HG02870 (cell line): ENCODE data around the gene RAPGEF2.

ENCODE experiments used
- ATAC-seq: cut with Tn5 transposase; IDR thresholded peaks from one replicate; pipeline ENCODE4 v1.9.1; 2021; ENCODE audit warnings: mild to moderate bottlenecking, moderate library complexity; ENCODE audit not compliant: unreplicated experiment

Gene RAPGEF2

GRCh38 chr4:159269116-159269515, 166.2 kb downstream of the RAPGEF2 start:
- ATAC-seq = no peak

- no peak for ATAC-seq
These were observed 167.1 kb downstream of the RAPGEF2 start for GRCh38 chr4:159269956-159270355.

- no peak for ATAC-seq
These were observed 169.0 kb downstream of the RAPGEF2 start for GRCh38 chr4:159271856-159272255.

GRCh38 chr4:159272273-159273140, 169.6 kb downstream of the RAPGEF2 start:
- no peak for ATAC-seq

GRCh38 chr4:159273141-159273438, 170.2 kb downstream of the RAPGEF2 start:
- ATAC-seq = no peak

GRCh38 chr4:159273841-159274240, 171.0 kb downstream of the RAPGEF2 start:
- ATAC-seq = no peak

- peak; percentile 73 for ATAC-seq
These were observed 175.5 kb downstream of the RAPGEF2 start for GRCh38 chr4:159278399-159278798.

- no peak for ATAC-seq
These were observed 176.2 kb downstream of the RAPGEF2 start for GRCh38 chr4:159279084-159279483.

- ATAC-seq = no peak
These were observed 177.7 kb downstream of the RAPGEF2 start for GRCh38 chr4:159280442-159281172.

- no peak for ATAC-seq
These were observed 178.9 kb downstream of the RAPGEF2 start for GRCh38 chr4:159281771-159282170.

GRCh38 chr4:159282329-159282728, 179.4 kb downstream of the RAPGEF2 start:
- no peak for ATAC-seq

- no peak for ATAC-seq
These were observed 180.1 kb downstream of the RAPGEF2 start for GRCh38 chr4:159282944-159283343.

- ATAC-seq = no peak
These were observed 180.8 kb downstream of the RAPGEF2 start for GRCh38 chr4:159283696-159284095.

GRCh38 chr4:159284113-159284512, 181.2 kb downstream of the RAPGEF2 start:
- ATAC-seq = no peak

- ATAC-seq = no peak
These were observed 181.9 kb downstream of the RAPGEF2 start for GRCh38 chr4:159284733-159285132.

- no peak for ATAC-seq
These were observed 184.9 kb downstream of the RAPGEF2 start for GRCh38 chr4:159287767-159288166.

- ATAC-seq = no peak
These were observed 186.8 kb downstream of the RAPGEF2 start for GRCh38 chr4:159289682-159290081.

GRCh38 chr4:159290321-159291030, 187.6 kb downstream of the RAPGEF2 start:
- ATAC-seq = no peak

- no peak for ATAC-seq
These were observed 188.3 kb downstream of the RAPGEF2 start for GRCh38 chr4:159291176-159291575.

GRCh38 chr4:159292137-159292896, 189.4 kb downstream of the RAPGEF2 start:
- ATAC-seq = no peak
